Stimulated activated CD4-positive, alpha-beta T cell treated with anti-CD3 and anti-CD28 coated beads, Interleukin-1b, Interleukin-23, amount 100 ng/mL, for 48 hours (primary cell): ENCODE measurements around the gene CHMP4B.

Experiments
- DNase-seq: peaks from one replicate; pipeline ENCODE4 v3.0.0-alpha.2; 2020

The CHMP4B gene

GRCh38 chr20:33810885-33811775, at the start of gene CHMP4B:
TSS of gene CHMP4B (plus strand) at chr20:33811348. CDS start at chr20:33811469, 121 bp downstream.
- DNase-seq: peak; percentile 98

- no peak for DNase-seq
These were observed 49.4 kb upstream of the CHMP4B start for GRCh38 chr20:33761698-33762250.

GRCh38 chr20:33765099-33765498, 46.0 kb upstream of the CHMP4B start:
- no peak for DNase-seq

GRCh38 chr20:33765592-33765991, 45.6 kb upstream of the CHMP4B start:
- no peak for DNase-seq

- DNase-seq: no peak
These were observed 44.5 kb upstream of the CHMP4B start for GRCh38 chr20:33766686-33767085.

GRCh38 chr20:33767777-33768138, 43.4 kb upstream of the CHMP4B start:
- DNase-seq: no peak

GRCh38 chr20:33769043-33769442, 42.1 kb upstream of the CHMP4B start:
- no peak for DNase-seq

- DNase-seq: no peak
These were observed 41.1 kb upstream of the CHMP4B start for GRCh38 chr20:33770005-33770404.

GRCh38 chr20:33771938-33772337, 39.2 kb upstream of the CHMP4B start:
- DNase-seq: no peak

- DNase-seq: no peak
These were observed 38.7 kb upstream of the CHMP4B start for GRCh38 chr20:33772439-33772838.

- peak; percentile 57 for DNase-seq
These were observed 37.6 kb upstream of the CHMP4B start for GRCh38 chr20:33773412-33774089.

GRCh38 chr20:33777816-33778215, 33.3 kb upstream of the CHMP4B start:
- DNase-seq: no peak

GRCh38 chr20:33781133-33781532, 30.0 kb upstream of the CHMP4B start:
- DNase-seq: no peak

- DNase-seq: no peak
These were observed 29.2 kb upstream of the CHMP4B start for GRCh38 chr20:33781945-33782344.

- no peak for DNase-seq
These were observed 27.9 kb upstream of the CHMP4B start for GRCh38 chr20:33783256-33783655.

- no peak for DNase-seq
These were observed 27.3 kb upstream of the CHMP4B start for GRCh38 chr20:33783818-33784217.

- no peak for DNase-seq
These were observed 26.9 kb upstream of the CHMP4B start for GRCh38 chr20:33784225-33784624.

GRCh38 chr20:33785503-33785902, 25.6 kb upstream of the CHMP4B start:
- no peak for DNase-seq

GRCh38 chr20:33787253-33787891, 23.8 kb upstream of the CHMP4B start:
- no peak for DNase-seq

- no peak for DNase-seq
These were observed 22.6 kb upstream of the CHMP4B start for GRCh38 chr20:33788351-33789049.

GRCh38 chr20:33789109-33789857, 21.9 kb upstream of the CHMP4B start:
- no peak for DNase-seq

GRCh38 chr20:33789858-33790182, 21.3 kb upstream of the CHMP4B start:
- no peak for DNase-seq
